ENCODE data around the gene FCMR. TPM values are rescaled to one million over a fixed set of nuclear protein-coding genes. Genes with fewer than 3 reads are reported as not detected.

The FCMR gene
- total RNA-seq, 1 experiment from 2014 or later = 1.5 TPM

- BruUV-seq (replicated peaks) = no TSS peak
- POLR2A ChIA-PET (ENCODE audit: unreplicated experiment) = no interaction called here
- intact Hi-C loops (cut with micrococcal nuclease) = no loop called here
- Histone ChIP-seq H3K79me2 (ENCODE audit: low read length) (no peaks in the 10 kb centered on the region), H2AFZ (ENCODE audit: low read length) (no peak overlapping the region), H3K9ac (ENCODE audit: low read length) (no peak overlapping the region), H3K4me1 (ENCODE audit: insufficient read depth, low read length) (no peaks in the 10 kb centered on the region), H3K27ac (ENCODE audit: low read length) (no peak overlapping the region), H4K20me1 (ENCODE audit: low read length) (no peaks in the 10 kb centered on the region), H3K9me3 (ENCODE audit: low read length) (no peaks in the 10 kb centered on the region), H3K27me3 (ENCODE audit: low read length) (no peaks in the 10 kb centered on the region), H3K36me3 (ENCODE audit: low read depth, low read length) (no peaks in the 10 kb centered on the region), H3F3A (ENCODE audit: low read length, unreplicated experiment) (no peaks in the 10 kb centered on the region), H3K9me2 (replicated peaks; ENCODE audit: low read length) (no peaks in the 10 kb centered on the region), H3K4me3 (ENCODE audit: low read length) (no peak overlapping the region), H3K4me2 (ENCODE audit: low read length) (no peak overlapping the region)
- DNase-seq (peak; percentile 65), ATAC-seq (peak; percentile 53; the same call in 1 of the 2 replicates)
- CTCF ChIA-PET = interaction anchor here (0.5 to 1.0 kb wide), 4 partner anchors 101 to 142 kb away, joined by 3 read pairs; no protein-coding TSS in a partner anchor
- no peak for TF ChIP-seq EZH2phosphoT487 (IDR thresholded peaks at IDR 0.05; ENCODE audit: borderline replicate concordance, low read length)
- TF ChIP-seq, protein P1, sequence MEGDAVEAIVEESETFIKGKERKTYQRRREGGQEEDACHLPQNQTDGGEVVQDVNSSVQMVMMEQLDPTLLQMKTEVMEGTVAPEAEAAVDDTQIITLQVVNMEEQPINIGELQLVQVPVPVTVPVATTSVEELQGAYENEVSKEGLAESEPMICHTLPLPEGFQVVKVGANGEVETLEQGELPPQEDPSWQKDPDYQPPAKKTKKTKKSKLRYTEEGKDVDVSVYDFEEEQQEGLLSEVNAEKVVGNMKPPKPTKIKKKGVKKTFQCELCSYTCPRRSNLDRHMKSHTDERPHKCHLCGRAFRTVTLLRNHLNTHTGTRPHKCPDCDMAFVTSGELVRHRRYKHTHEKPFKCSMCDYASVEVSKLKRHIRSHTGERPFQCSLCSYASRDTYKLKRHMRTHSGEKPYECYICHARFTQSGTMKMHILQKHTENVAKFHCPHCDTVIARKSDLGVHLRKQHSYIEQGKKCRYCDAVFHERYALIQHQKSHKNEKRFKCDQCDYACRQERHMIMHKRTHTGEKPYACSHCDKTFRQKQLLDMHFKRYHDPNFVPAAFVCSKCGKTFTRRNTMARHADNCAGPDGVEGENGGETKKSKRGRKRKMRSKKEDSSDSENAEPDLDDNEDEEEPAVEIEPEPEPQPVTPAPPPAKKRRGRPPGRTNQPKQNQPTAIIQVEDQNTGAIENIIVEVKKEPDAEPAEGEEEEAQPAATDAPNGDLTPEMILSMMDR (conservative IDR thresholded peaks at IDR 0.05; ENCODE audit: low read depth, low read length) = peak; percentile 97
These were observed 11.7 kb upstream of the FCMR start for GRCh38 chr1:206933333-206933945.

DNA sequence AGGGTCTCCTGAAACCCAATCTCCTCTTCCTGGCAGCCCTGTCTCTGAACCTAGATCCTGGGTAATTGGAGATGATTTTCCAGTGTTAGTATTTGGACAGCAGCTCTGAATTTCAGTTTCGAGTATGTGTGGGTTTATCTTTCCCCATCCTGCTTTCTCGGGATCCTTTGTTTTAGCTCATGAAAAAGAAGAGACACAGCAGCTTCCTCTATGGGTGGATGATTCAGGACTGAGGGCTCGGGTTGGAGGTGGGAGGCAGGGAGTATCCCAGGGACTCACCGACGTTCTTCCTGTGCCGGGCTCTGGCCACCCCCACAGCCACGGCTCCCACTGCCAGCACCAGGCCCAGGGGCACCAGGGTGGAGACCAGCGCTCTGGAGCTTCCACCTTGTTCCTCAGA lies 10.4 kb upstream of the FCMR start:
- no peak overlapping the region for H3K27ac ChIP-seq (ENCODE audit: low read length)
- H3K9me3 ChIP-seq (ENCODE audit: low read length) = no peaks in the 10 kb centered on the region
- no TSS peak for BruUV-seq (replicated peaks)
- no peak overlapping the region for H3K4me2 ChIP-seq (ENCODE audit: low read length)
- H3K36me3 ChIP-seq (ENCODE audit: low read depth, low read length) = no peaks in the 10 kb centered on the region
- H4K20me1 ChIP-seq (ENCODE audit: low read length) = no peaks in the 10 kb centered on the region
- DNase-seq (no peak), ATAC-seq (no peak)
- H3K4me1 ChIP-seq (ENCODE audit: insufficient read depth, low read length) = peaks cover 7% of the 10 kb centered on the region
- H3K9ac ChIP-seq (ENCODE audit: low read length) = no peak overlapping the region
- intact Hi-C loops (cut with micrococcal nuclease) = no loop called here
- no peaks in the 10 kb centered on the region for H3K9me2 ChIP-seq (replicated peaks; ENCODE audit: low read length)
- ChIA-PET CTCF (no interaction called here), POLR2A (ENCODE audit: unreplicated experiment) (no interaction called here)
- no peak overlapping the region for H3K4me3 ChIP-seq (ENCODE audit: low read length)
- H2AFZ ChIP-seq (ENCODE audit: low read length) = no peak overlapping the region
- H3F3A ChIP-seq (ENCODE audit: low read length, unreplicated experiment) = peaks cover 5% of the 10 kb centered on the region
- H3K79me2 ChIP-seq (ENCODE audit: low read length) = no peaks in the 10 kb centered on the region
- H3K27me3 ChIP-seq (ENCODE audit: low read length) = no peaks in the 10 kb centered on the region
- no peak for TF ChIP-seq EZH2 (IDR thresholded peaks at IDR 0.05; ENCODE audit: low read length, unreplicated experiment)

GRCh38 chr1:206931709-206932108 lies 10.0 kb upstream of the FCMR start:
- ATAC-seq (no peak), DNase-seq (no peak)
- Histone ChIP-seq H3K9me2 (replicated peaks; ENCODE audit: low read length) (no peaks in the 10 kb centered on the region), H3K4me3 (ENCODE audit: low read length) (no peak overlapping the region), H3F3A (ENCODE audit: low read length, unreplicated experiment) (peaks cover 7% of the 10 kb centered on the region), H3K4me1 (ENCODE audit: insufficient read depth, low read length) (peaks cover 12% of the 10 kb centered on the region), H4K20me1 (ENCODE audit: low read length) (no peaks in the 10 kb centered on the region), H3K9me3 (ENCODE audit: low read length) (no peaks in the 10 kb centered on the region), H3K4me2 (ENCODE audit: low read length) (no peak overlapping the region), H3K36me3 (ENCODE audit: low read depth, low read length) (no peaks in the 10 kb centered on the region), H2AFZ (ENCODE audit: low read length) (no peak overlapping the region), H3K9ac (ENCODE audit: low read length) (no peak overlapping the region), H3K27me3 (ENCODE audit: low read length) (no peaks in the 10 kb centered on the region), H3K79me2 (ENCODE audit: low read length) (no peaks in the 10 kb centered on the region), H3K27ac (ENCODE audit: low read length) (no peak overlapping the region)
- TF ChIP-seq, protein P1 (conservative IDR thresholded peaks at IDR 0.05; ENCODE audit: low read depth, low read length) = peak; percentile 29; the same call in 1 of the 2 replicates
- TF ChIP-seq EZH2 (IDR thresholded peaks at IDR 0.05; ENCODE audit: low read length, unreplicated experiment) (no peak), EZH2phosphoT487 (IDR thresholded peaks at IDR 0.05; ENCODE audit: borderline replicate concordance, low read length) (no peak)
- ChIA-PET POLR2A (ENCODE audit: unreplicated experiment) (no interaction called here), CTCF (no interaction called here)
- intact Hi-C loops (cut with micrococcal nuclease) = no loop called here
- no TSS peak for BruUV-seq (replicated peaks)

Data from PC-3 (cell line).